ENCODE results near the gene BCAS3.
"Not testable (repeated sequence)": the region's sequence is repeated elsewhere in the genome, so short reads cannot be mapped to it uniquely, and the experiment has no call there.

The BCAS3 gene

GRCh38 chr17:60747069-60747808, 69.6 kb downstream of the BCAS3 start:
- no peak for DNase-seq

GRCh38 chr17:60748204-60748603, 70.6 kb downstream of the BCAS3 start:
- no peak for DNase-seq

- no peak for DNase-seq
Measured at GRCh38 chr17:60749050-60749449, 71.4 kb downstream of the BCAS3 start.

GRCh38 chr17:60749708-60750107, 72.1 kb downstream of the BCAS3 start:
- no peak for DNase-seq

- DNase-seq: no peak
Measured at GRCh38 chr17:60750640-60751039, 73.0 kb downstream of the BCAS3 start.

GRCh38 chr17:60751884-60752283, 74.2 kb downstream of the BCAS3 start:
- DNase-seq: no peak

- DNase-seq: no peak
Measured at GRCh38 chr17:60752873-60753577, 75.4 kb downstream of the BCAS3 start.

- DNase-seq: no peak
Measured at GRCh38 chr17:60754057-60754604, 76.5 kb downstream of the BCAS3 start.

GRCh38 chr17:60756798-60757197, 79.1 kb downstream of the BCAS3 start:
- DNase-seq: not testable (repeated sequence)

- DNase-seq: no peak
Measured at GRCh38 chr17:60757437-60757836, 79.8 kb downstream of the BCAS3 start.

GRCh38 chr17:60759756-60760155, 82.1 kb downstream of the BCAS3 start:
- no peak for DNase-seq

GRCh38 chr17:60761301-60761700, 83.7 kb downstream of the BCAS3 start:
- not testable (repeated sequence) for DNase-seq

GRCh38 chr17:60766778-60767190, 89.1 kb downstream of the BCAS3 start:
- no peak for DNase-seq

GRCh38 chr17:60767744-60768308, 90.2 kb downstream of the BCAS3 start:
- DNase-seq: no peak

GRCh38 chr17:60769327-60769726, 91.7 kb downstream of the BCAS3 start:
- no peak for DNase-seq

GRCh38 chr17:60770946-60771422, 93.3 kb downstream of the BCAS3 start:
- DNase-seq: no peak

GRCh38 chr17:60771621-60772020, 94.0 kb downstream of the BCAS3 start:
- not testable (repeated sequence) for DNase-seq

- DNase-seq: no peak
Measured at GRCh38 chr17:60773552-60773951, 95.9 kb downstream of the BCAS3 start.

- no peak for DNase-seq
Measured at GRCh38 chr17:60781880-60782412, 104.3 kb downstream of the BCAS3 start.

- DNase-seq: no peak
Measured at GRCh38 chr17:60782742-60783141, 105.1 kb downstream of the BCAS3 start.

- DNase-seq: no peak
Measured at GRCh38 chr17:60790205-60790604, 112.6 kb downstream of the BCAS3 start.

- DNase-seq: no peak
Measured at GRCh38 chr17:60792250-60792898, 114.7 kb downstream of the BCAS3 start.

- DNase-seq: no peak
Measured at GRCh38 chr17:60798576-60798975, 120.9 kb downstream of the BCAS3 start.
